22Rv1 (cell line): Measurements from ENCODE around the gene COL18A1.

ENCODE experiments used
- ZFX ChIP-seq: fragments of 450-650 bp; IDR thresholded peaks from 2 replicates; pipeline ENCODE4 v1.6.1; 2017; ENCODE audit warnings: antibody characterized with exemption, borderline replicate concordance
- TF ChIP-seq, protein P1 (sequence below): fragments of 450-650 bp; IDR thresholded peaks from 2 replicates; pipeline ENCODE4 v1.5.1; 2017; ENCODE audit warnings: mild to moderate bottlenecking

DNA sequence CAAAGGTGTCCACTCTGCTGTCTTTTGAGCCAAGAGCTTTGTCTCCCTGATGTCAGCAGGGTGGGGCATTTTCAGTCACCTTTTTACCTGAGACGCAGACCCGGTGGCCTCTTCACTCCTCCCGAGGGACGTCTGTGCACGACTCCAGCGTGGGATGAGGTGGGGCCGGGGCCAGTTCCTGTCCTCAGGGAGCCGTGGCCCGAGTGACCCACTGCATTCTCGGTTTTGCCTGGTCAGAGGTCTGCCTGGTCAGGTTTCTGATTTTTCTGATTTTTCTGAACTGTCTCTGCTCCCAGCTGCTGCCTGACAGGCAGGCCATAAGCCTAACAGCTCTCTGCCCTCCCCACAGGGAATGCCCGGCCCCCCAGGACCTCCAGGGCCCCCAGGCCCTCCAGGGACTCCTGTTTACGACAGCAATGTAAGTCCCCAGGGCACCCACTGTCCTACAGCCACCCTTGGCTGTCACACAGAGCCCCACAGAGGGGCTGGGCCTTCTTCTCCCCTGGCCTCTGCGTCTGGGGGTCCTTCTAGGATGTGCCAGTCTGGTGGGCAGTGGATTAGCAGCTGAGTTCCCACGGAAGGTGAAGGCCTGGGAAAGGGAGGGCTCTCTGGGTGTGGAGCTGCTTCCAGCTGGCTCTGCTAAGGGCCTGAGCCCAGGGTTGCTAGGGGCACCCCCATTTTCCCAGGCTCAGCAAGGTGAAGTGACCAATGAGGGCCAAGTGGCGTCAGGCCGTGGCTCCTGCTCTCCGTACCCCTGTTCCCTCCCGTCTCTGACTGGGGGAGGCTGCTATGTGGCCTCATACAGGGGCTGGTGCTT is 91.4 kb downstream of the COL18A1 start:
- TF ChIP-seq, protein P1, sequence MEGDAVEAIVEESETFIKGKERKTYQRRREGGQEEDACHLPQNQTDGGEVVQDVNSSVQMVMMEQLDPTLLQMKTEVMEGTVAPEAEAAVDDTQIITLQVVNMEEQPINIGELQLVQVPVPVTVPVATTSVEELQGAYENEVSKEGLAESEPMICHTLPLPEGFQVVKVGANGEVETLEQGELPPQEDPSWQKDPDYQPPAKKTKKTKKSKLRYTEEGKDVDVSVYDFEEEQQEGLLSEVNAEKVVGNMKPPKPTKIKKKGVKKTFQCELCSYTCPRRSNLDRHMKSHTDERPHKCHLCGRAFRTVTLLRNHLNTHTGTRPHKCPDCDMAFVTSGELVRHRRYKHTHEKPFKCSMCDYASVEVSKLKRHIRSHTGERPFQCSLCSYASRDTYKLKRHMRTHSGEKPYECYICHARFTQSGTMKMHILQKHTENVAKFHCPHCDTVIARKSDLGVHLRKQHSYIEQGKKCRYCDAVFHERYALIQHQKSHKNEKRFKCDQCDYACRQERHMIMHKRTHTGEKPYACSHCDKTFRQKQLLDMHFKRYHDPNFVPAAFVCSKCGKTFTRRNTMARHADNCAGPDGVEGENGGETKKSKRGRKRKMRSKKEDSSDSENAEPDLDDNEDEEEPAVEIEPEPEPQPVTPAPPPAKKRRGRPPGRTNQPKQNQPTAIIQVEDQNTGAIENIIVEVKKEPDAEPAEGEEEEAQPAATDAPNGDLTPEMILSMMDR: no peak
- no peak for TF ChIP-seq ZFX
